Chondrocyte (in vitro differentiated cells): Measurements from ENCODE around the gene CCDC17. TPM values are rescaled to one million over a fixed set of nuclear protein-coding genes. Genes with fewer than 3 reads are reported as not detected.
A peak's percentile ranks its signal among the peaks of the same experiment; 100 is the strongest.

Experiments used
- DNase-seq: peaks from one replicate; pipeline ENCODE4 v3.0.0; 2021; ENCODE audit warnings: mixed read lengths, low spot score
- H3K27ac Mint-ChIP-seq: one replicate; pipeline ENCODE4 v1.8.0; 2021; ENCODE audit warnings: mild to moderate bottlenecking, moderate library complexity, mixed read lengths; ENCODE audit not compliant: unreplicated experiment
- H3K27me3 Mint-ChIP-seq: 2 replicates; pipeline ENCODE4 v1.8.0; 2021; ENCODE audit warnings: low read depth, mixed read lengths
- H3K36me3 Mint-ChIP-seq: 2 replicates; pipeline ENCODE4 v1.8.0; 2021; ENCODE audit warnings: low read depth, mixed read lengths
- H3K4me1 Mint-ChIP-seq: 2 replicates; pipeline ENCODE4 v1.8.0; 2021; ENCODE audit warnings: low read depth, mild to moderate bottlenecking, mixed read lengths
- H3K4me3 Mint-ChIP-seq: one replicate; pipeline ENCODE4 v1.8.0; 2021; ENCODE audit warnings: mild to moderate bottlenecking, moderate library complexity, mixed read lengths; ENCODE audit not compliant: unreplicated experiment
- H3K9me3 Mint-ChIP-seq: 2 replicates; pipeline ENCODE4 v1.8.0; 2021; ENCODE audit warnings: low read depth, mixed read lengths
- CTCF ChIP-seq: fragments of 200-600 bp; sonication (generic); IDR thresholded peaks from 2 replicates; pipeline ENCODE4 v1.5.0; 2021; ENCODE audit warnings: antibody characterized with exemption, mild to moderate bottlenecking, moderate library complexity
- total RNA-seq: library from RNA; stranded (reverse); gene quantifications from 3 replicates; pipeline ENCODE4 v1.2.1, GENCODE V29; 2021

The CCDC17 gene
- total RNA-seq, 1 donor from 2014 or later, result 0.90 TPM

- Mint-ChIP-seq H3K27me3 (no peaks in the 10 kb centered on the region), H3K9me3 (no peaks in the 10 kb centered on the region), H3K4me1 (peaks cover 53% of the 10 kb centered on the region), H3K4me3 (no peak overlapping the region), H3K27ac (peak overlapping the region; percentile 28), H3K36me3 (peaks cover 1% of the 10 kb centered on the region)
- no peak for TF ChIP-seq CTCF
- DNase-seq, result no peak
Measured at GRCh38 chr1:45666836-45667235, 43.0 kb upstream of the CCDC17 start.

GRCh38 chr1:45660336-45660735 lies 36.5 kb upstream of the CCDC17 start:
- H3K4me3 Mint-ChIP-seq, result no peak overlapping the region
- no peak overlapping the region for H3K27ac Mint-ChIP-seq
- no peak for DNase-seq

GRCh38 chr1:45659222-45659621 lies 35.4 kb upstream of the CCDC17 start:
- Mint-ChIP-seq H3K36me3 (peaks cover 25% of the 10 kb centered on the region), H3K27ac (no peak overlapping the region), H3K9me3 (no peaks in the 10 kb centered on the region), H3K4me3 (no peak overlapping the region), H3K4me1 (peaks cover 6% of the 10 kb centered on the region), H3K27me3 (no peaks in the 10 kb centered on the region)
- DNase-seq, result no peak
- TF ChIP-seq CTCF, result no peak

More at GRCh38 chr1:45660336-45660735, 36.5 kb upstream of the CCDC17 start:
- Mint-ChIP-seq H3K27me3 (no peaks in the 10 kb centered on the region), H3K9me3 (no peaks in the 10 kb centered on the region), H3K36me3 (peaks cover 17% of the 10 kb centered on the region), H3K4me1 (peaks cover 9% of the 10 kb centered on the region)
- TF ChIP-seq CTCF, result no peak

- H3K36me3 Mint-ChIP-seq, result peaks cover 24% of the 10 kb centered on the region
- DNase-seq, result no peak
- peaks cover 2% of the 10 kb centered on the region for H3K4me1 Mint-ChIP-seq
- TF ChIP-seq CTCF, result no peak
- H3K4me3 Mint-ChIP-seq, result no peak overlapping the region
- no peaks in the 10 kb centered on the region for H3K9me3 Mint-ChIP-seq
- H3K27ac Mint-ChIP-seq, result no peak overlapping the region
- H3K27me3 Mint-ChIP-seq, result no peaks in the 10 kb centered on the region
Measured at GRCh38 chr1:45658171-45658570, 34.3 kb upstream of the CCDC17 start.

- no peak for DNase-seq
- no peaks in the 10 kb centered on the region for H3K4me1 Mint-ChIP-seq
- H3K27me3 Mint-ChIP-seq, result no peaks in the 10 kb centered on the region
- peaks cover 28% of the 10 kb centered on the region for H3K36me3 Mint-ChIP-seq
- no peak overlapping the region for H3K4me3 Mint-ChIP-seq
- no peak overlapping the region for H3K27ac Mint-ChIP-seq
- no peaks in the 10 kb centered on the region for H3K9me3 Mint-ChIP-seq
- TF ChIP-seq CTCF, result no peak
Measured at GRCh38 chr1:45656573-45657226, 32.8 kb upstream of the CCDC17 start.
